ENCODE measurements around the gene PDZD2. TPM values are rescaled to one million over a fixed set of nuclear protein-coding genes. Genes with fewer than 3 reads are reported as not detected.

The PDZD2 gene
- total RNA-seq, 1 donor from 2014 or later = 21.5 TPM

DNA sequence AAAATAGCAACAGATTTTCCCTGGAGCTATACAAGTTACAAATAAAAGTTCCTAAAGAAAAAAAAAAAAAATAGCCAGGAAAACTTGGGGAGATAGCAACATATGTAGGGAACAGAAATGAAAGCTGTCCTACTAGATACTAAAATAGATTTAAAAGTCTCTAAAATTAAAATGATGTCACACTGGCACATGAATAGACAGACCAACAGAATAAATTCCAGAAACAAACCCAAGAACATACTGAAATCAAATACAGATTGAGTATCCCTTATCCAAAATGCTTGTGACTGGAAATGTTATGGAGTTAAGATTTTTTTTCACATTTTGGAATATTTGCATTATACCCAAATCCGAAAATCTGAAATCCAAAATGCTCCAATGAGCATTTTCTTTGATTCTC is 511.4 kb downstream of the PDZD2 start:
- Mint-ChIP-seq H3K9me3 (peaks cover 3% of the 10 kb centered on the region), H3K27ac (no peak overlapping the region), H3K4me1 (peaks cover 22% of the 10 kb centered on the region), H3K36me3 (peaks cover 3% of the 10 kb centered on the region), H3K27me3 (ENCODE audit: low read depth) (no peaks in the 10 kb centered on the region), H3K4me3 (no peak overlapping the region)
- TF ChIP-seq, protein P1, sequence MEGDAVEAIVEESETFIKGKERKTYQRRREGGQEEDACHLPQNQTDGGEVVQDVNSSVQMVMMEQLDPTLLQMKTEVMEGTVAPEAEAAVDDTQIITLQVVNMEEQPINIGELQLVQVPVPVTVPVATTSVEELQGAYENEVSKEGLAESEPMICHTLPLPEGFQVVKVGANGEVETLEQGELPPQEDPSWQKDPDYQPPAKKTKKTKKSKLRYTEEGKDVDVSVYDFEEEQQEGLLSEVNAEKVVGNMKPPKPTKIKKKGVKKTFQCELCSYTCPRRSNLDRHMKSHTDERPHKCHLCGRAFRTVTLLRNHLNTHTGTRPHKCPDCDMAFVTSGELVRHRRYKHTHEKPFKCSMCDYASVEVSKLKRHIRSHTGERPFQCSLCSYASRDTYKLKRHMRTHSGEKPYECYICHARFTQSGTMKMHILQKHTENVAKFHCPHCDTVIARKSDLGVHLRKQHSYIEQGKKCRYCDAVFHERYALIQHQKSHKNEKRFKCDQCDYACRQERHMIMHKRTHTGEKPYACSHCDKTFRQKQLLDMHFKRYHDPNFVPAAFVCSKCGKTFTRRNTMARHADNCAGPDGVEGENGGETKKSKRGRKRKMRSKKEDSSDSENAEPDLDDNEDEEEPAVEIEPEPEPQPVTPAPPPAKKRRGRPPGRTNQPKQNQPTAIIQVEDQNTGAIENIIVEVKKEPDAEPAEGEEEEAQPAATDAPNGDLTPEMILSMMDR (IDR thresholded peaks at IDR 0.05; ENCODE audit: unreplicated experiment) = no peak
- DNase-seq (ENCODE audit: low spot score in 2 of 2, unreplicated experiment in 2 of 2) = no peak

- H3K9me3 Mint-ChIP-seq = peaks cover 3% of the 10 kb centered on the region
- no peak overlapping the region for H3K4me3 Mint-ChIP-seq
- H3K27ac Mint-ChIP-seq = no peak overlapping the region
- DNase-seq (ENCODE audit: low spot score in 2 of 2, unreplicated experiment in 2 of 2) = no peak
- TF ChIP-seq, protein P1 (IDR thresholded peaks at IDR 0.05; ENCODE audit: unreplicated experiment) = no peak
- peaks cover 17% of the 10 kb centered on the region for H3K4me1 Mint-ChIP-seq
- peaks cover 3% of the 10 kb centered on the region for H3K36me3 Mint-ChIP-seq
- H3K27me3 Mint-ChIP-seq (ENCODE audit: low read depth) = no peaks in the 10 kb centered on the region
These were observed 512.3 kb downstream of the PDZD2 start for GRCh38 chr5:32151198-32151597.

DNA sequence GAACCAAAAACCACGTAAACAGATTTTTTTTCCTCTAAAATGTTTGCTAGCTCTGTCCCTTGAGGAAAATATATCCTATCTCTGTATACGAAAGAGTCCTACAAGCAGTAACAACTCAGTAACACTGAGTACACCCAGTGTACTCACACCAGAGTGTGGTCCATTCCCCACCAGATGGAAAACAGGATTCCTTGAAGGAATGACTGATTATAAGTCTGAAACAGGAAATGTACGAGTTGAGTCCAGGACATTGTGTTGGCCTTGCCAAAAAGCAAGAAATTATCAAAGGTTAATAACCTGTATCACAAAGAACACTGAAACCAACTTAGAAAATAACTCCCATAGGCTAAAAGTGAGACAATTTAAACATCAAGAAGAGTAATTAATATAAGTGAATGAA is 514.8 kb downstream of the PDZD2 start:
- Mint-ChIP-seq H3K4me3 (no peak overlapping the region), H3K27ac (peak overlapping the region; percentile 77), H3K4me1 (peaks cover 9% of the 10 kb centered on the region), H3K27me3 (ENCODE audit: low read depth) (no peaks in the 10 kb centered on the region), H3K9me3 (peaks cover 3% of the 10 kb centered on the region), H3K36me3 (peaks cover 3% of the 10 kb centered on the region)
- no peak for DNase-seq (ENCODE audit: low spot score in 2 of 2, unreplicated experiment in 2 of 2)
- TF ChIP-seq, protein P1 (IDR thresholded peaks at IDR 0.05; ENCODE audit: unreplicated experiment) = no peak

DNA sequence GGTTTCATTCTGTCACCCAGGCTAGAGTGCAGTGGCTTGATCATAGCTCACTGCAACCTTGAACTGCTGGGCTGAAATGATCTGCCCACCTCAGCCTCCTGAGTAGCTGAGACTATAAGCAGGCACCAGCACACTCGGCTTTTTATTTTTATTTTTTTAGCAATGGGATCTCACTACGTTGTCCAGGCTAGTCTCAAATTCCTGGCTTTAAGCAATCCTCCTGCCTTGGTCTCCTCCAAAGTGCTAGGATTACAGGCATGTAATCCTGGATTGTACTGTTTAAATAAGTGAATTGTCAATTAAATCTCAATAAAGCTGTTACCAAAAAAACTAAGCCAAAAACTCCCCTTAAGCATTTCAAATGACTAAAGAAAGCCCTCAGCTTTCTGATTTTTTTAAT is 516.3 kb downstream of the PDZD2 start:
- no peak for DNase-seq (ENCODE audit: low spot score in 2 of 2, unreplicated experiment in 2 of 2)
- H3K4me1 Mint-ChIP-seq = peaks cover 6% of the 10 kb centered on the region
- no peak overlapping the region for H3K27ac Mint-ChIP-seq
- H3K36me3 Mint-ChIP-seq = peaks cover 3% of the 10 kb centered on the region
- H3K27me3 Mint-ChIP-seq (ENCODE audit: low read depth) = no peaks in the 10 kb centered on the region
- peaks cover 3% of the 10 kb centered on the region for H3K9me3 Mint-ChIP-seq
- no peak overlapping the region for H3K4me3 Mint-ChIP-seq
- TF ChIP-seq, protein P1 (IDR thresholded peaks at IDR 0.05; ENCODE audit: unreplicated experiment) = no peak

- TF ChIP-seq, protein P1 (IDR thresholded peaks at IDR 0.05; ENCODE audit: unreplicated experiment) = no peak
- Mint-ChIP-seq H3K27ac (no peak overlapping the region), H3K4me1 (peaks cover 6% of the 10 kb centered on the region), H3K36me3 (peaks cover 10% of the 10 kb centered on the region), H3K27me3 (ENCODE audit: low read depth) (no peaks in the 10 kb centered on the region), H3K9me3 (peaks cover 2% of the 10 kb centered on the region), H3K4me3 (no peak overlapping the region)
- DNase-seq (ENCODE audit: low spot score in 2 of 2, unreplicated experiment in 2 of 2) = no peak
These were observed 517.7 kb downstream of the PDZD2 start for GRCh38 chr5:32156635-32157034.

DNA sequence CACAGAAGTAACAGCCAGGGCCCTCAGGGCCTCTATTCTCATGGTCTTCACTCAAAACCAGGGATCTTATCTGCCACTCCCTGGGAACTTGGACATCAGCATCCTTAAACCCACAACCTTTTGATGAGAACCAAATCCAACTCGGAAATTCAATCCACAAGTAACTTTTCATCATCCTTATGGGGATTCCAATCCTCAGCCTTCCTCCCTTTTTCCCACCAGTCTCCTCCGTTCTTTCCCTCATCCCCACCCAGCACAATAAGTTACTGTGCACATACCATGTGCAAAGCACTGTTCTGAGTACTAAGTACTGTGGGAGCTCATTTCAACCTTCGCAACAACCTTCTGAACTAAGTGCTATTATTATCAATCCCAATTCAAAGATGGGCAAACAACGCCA is 518.1 kb downstream of the PDZD2 start:
- TF ChIP-seq, protein P1 (IDR thresholded peaks at IDR 0.05; ENCODE audit: unreplicated experiment) = no peak
- peaks cover 8% of the 10 kb centered on the region for H3K36me3 Mint-ChIP-seq
- H3K4me3 Mint-ChIP-seq = no peak overlapping the region
- no peak overlapping the region for H3K27ac Mint-ChIP-seq
- no peaks in the 10 kb centered on the region for H3K27me3 Mint-ChIP-seq (ENCODE audit: low read depth)
- H3K4me1 Mint-ChIP-seq = peaks cover 6% of the 10 kb centered on the region
- DNase-seq (ENCODE audit: low spot score in 2 of 2, unreplicated experiment in 2 of 2) = no peak
- H3K9me3 Mint-ChIP-seq = no peaks in the 10 kb centered on the region

Data from mesothelial cell of epicardium (in vitro differentiated cells).